Aorta (tissue), 5 donors: ENCODE data around the gene SOAT2. TPM values are rescaled to one million over a fixed set of nuclear protein-coding genes. Genes with fewer than 3 reads are reported as not detected.
"Not testable (repeated sequence)": the region's sequence is repeated elsewhere in the genome, so short reads cannot be mapped to it uniquely, and the experiment has no call there.

Experiments used
- ATAC-seq: fragments of 200-7000 bp; cut with Tn5 transposase; one replicate; pipeline ENCODE4 v1.9.1; 2022; ENCODE audit warnings: moderate library complexity; ENCODE audit not compliant: low FRiP score
- DNase-seq, 2 donors: peaks; one replicate each; pipeline ENCODE4 v3.0.0-alpha.2; 2020
- H3K27ac ChIP-seq, 2 donors: one replicate each; pipeline ENCODE4 v1.5.1; 2013; ENCODE audit warnings: low read length in 2 of 2, mild to moderate bottlenecking in 2 of 2, moderate library complexity in 2 of 2, control low read depth in 1 of 2, inconsistent platforms in 1 of 2, low read depth in 1 of 2
- H3K27me3 ChIP-seq, 2 donors: one replicate each; pipeline ENCODE4 v1.6.1; 2013; ENCODE audit warnings: control low read depth in 1 of 2, low read length in 1 of 2, mild to moderate bottlenecking in 1 of 2, moderate library complexity in 1 of 2; ENCODE audit not compliant: insufficient read depth in 2 of 2, control insufficient read depth in 1 of 2
- H3K36me3 ChIP-seq, 2 donors: one replicate each; pipeline ENCODE4 v1.6.1; 2013; ENCODE audit warnings: control low read depth in 1 of 2, low read length in 1 of 2, mild to moderate bottlenecking in 1 of 2; ENCODE audit not compliant: insufficient read depth in 2 of 2, control insufficient read depth in 1 of 2
- H3K4me1 ChIP-seq, 2 donors: one replicate each; pipeline ENCODE4 v1.6.1; 2013; ENCODE audit warnings: low read length in 2 of 2, control low read depth in 1 of 2, mild to moderate bottlenecking in 1 of 2, moderate library complexity in 1 of 2; ENCODE audit not compliant: insufficient read depth in 2 of 2, control insufficient read depth in 1 of 2
- H3K4me3 ChIP-seq, 2 donors: one replicate each; pipeline ENCODE4 v1.5.1; 2013; ENCODE audit warnings: low read length in 2 of 2, control low read depth in 1 of 2, mild to moderate bottlenecking in 1 of 2
- H3K9me3 ChIP-seq: one replicate; pipeline ENCODE4 v1.6.1; 2013; ENCODE audit warnings: mild to moderate bottlenecking, low read length; ENCODE audit not compliant: control insufficient read depth
- WGBS, 2 donors: extraction: QIAGEN DNeasy Blood & Tissue Kit; methylation state at CpG; one replicate each; pipeline ENCODE4 v1.1.7; 2013; 5-methylcytosine and 5-hydroxymethylcytosine counted together
- intact Hi-C, 2 donors: fragments of 100-400 bp; cut with DNase I; formaldehyde crosslinking; loops; one replicate each; pipeline versions ENCODE4 v1.14.2 to v1.15.0; 2022
- polyA plus RNA-seq, 2 donors: library from polyadenylated mRNA; stranded (reverse); fragments of 200-250 nt; gene quantifications; one replicate each; pipeline ENCODE4 v1.2.3, GENCODE V29; 2013
- total RNA-seq, 2 donors: library from RNA; stranded (reverse); fragmentation: NEBNext Ultra II Directional; extraction: Animal tissue kit (Norgen Biotek cat#: 25700); gene quantifications; one replicate each; pipeline ENCODE4 v1.2.1, GENCODE V29; 2021
- donor health status: healthy with polysubstance abuse.
- donor health status: Bipolar disorder and iron deficiency.
- donor health status: DM: no; HTN: no; CAD: no.
- donor health status: DM: no; HTN: no; CAD: no.
- donor health status: DM: yes; HTN: yes; CAD: no.

SOAT2 gene
- total and polyA plus RNA-seq, 4 donors, result 0.63 to 3.4 (median 1.4) TPM

DNA sequence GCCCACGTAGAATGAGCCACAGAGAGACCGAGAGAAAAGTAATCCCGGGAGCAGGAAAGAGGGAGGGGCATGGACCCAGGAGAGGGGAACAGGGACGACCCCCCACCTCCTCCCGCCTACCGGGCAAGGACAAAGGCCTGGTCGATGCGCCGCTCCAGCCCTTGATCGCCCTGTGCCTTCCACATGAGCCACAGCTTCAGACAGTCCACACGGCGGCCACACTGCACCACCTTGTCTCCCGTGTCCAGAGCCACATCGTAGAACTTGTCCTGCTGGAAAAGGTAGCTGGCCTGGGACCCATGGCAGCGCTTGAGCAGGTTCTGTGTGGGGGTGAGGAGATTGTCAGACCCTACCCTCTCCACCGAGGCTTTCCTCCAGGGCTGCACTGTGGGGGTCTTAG, 56.7 kb downstream of the SOAT2 start:
- intact Hi-C loops, result loop anchor here (2.0 to 10.0 kb wide), 5 partner anchors 32 to 95 kb away; no protein-coding TSS in a partner anchor
- no peak overlapping the region for H3K4me3 ChIP-seq
- ATAC-seq (no peak), DNase-seq (no peak)
- H3K27ac ChIP-seq, result no peak overlapping the region
- 85 to 87% methylated on average over 16 of the region's 16 CpGs for WGBS, 2 donors
- no peaks in the 10 kb centered on the region for H3K36me3 ChIP-seq
- no peaks in the 10 kb centered on the region for H3K27me3 ChIP-seq
- no peaks in the 10 kb centered on the region for H3K9me3 ChIP-seq
- no peaks in the 10 kb centered on the region for H3K4me1 ChIP-seq

DNA sequence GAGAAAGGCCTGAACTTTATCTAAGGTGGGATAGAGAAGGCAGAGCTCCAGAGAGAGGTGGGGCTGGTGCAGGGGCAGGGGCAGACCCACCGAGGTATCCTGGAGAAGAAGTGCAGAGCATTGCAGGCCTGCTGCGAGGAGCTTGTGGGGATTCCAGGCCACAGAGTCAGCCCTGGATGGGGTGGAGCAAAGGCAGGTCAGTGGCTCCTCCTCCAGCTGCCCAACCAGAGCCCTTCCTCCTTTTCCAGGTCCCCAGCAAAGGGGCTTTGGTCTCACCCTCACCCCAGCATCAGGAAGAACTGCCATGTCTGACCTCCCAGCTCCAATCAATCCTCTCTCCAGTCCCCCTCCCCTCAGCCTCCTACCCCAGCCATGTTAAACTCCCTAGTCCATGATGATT, 57.4 kb downstream of the SOAT2 start:
- Histone ChIP-seq H3K9me3 (no peaks in the 10 kb centered on the region), H3K4me3 (no peak overlapping the region), H3K27ac (no peak overlapping the region), H3K36me3 (no peaks in the 10 kb centered on the region), H3K4me1 (no peaks in the 10 kb centered on the region), H3K27me3 (no peaks in the 10 kb centered on the region)
- DNase-seq, result no peak
- WGBS, 2 donors, result 81 to 85% methylated on average over 2 of the region's 2 CpGs
- intact Hi-C loops, result no loop called here
- no peak for ATAC-seq

DNA sequence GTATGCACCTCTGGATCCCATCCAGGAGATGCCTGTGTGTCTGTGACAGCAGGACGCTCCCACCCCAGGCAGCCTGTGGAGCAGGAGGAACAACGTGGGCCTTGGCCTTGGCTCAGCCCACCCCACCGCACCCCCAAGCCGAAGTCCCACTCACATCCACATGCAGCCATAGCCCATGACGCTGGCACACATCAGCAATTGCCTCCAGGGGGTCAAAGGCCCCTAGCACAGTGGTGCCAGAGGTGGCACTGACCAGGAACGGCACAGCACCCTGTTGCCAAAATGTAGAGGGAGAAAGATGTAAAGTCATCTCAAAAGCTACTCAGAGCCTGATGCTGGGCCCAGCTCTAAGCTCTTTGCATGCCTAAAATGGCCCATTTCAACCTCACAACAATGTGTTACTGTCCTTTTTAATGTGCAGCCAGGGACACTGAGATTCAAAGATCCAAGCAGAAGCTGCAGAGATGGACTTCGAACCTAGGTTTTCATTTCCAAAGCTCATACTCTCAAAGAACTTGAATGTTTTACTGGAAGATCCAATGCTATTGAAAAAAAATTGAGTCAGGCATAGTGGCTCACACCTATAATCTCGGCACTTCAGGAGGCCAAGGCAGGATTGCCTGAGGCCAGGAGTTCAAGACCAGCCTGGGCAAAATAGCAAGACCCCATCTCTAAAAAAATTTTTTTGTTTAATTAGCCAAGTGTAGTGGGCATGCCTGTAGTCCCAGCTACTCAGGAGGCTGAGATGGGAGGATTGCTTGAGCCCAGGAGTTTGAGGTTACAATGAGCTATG, 58.0 kb downstream of the SOAT2 start:
- 92 to 93% methylated on average over 8 of the region's 8 CpGs for WGBS, 2 donors
- Histone ChIP-seq H3K27ac (no peak overlapping the region), H3K4me1 (no peaks in the 10 kb centered on the region), H3K9me3 (no peaks in the 10 kb centered on the region), H3K4me3 (no peak overlapping the region), H3K27me3 (no peaks in the 10 kb centered on the region), H3K36me3 (no peaks in the 10 kb centered on the region)
- intact Hi-C loops, result no loop called here
- DNase-seq (no peak), ATAC-seq (no peak)

DNA sequence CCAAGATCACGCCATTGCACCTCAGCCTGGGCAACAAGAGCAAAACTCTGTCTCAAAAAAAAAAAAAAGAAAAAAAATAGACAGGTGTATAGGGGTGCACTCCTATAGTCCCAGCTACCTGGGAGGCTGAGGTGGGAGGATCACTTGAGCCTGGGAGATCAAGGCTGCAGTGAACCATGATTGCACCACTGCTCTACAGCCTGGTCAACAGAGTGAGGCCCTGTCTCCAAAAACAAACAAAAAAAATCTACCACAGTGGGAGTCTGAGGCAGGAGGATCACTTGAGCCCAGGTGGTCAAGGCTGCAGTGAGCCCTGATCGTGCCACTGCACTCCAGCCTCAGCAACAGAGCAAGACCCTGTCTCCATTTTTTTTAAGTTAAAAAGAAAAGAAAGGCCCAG, 59.7 kb downstream of the SOAT2 start:
- intact Hi-C loops, H3K27ac ChIP-seq: not testable (repeated sequence)
- WGBS, 2 donors, result 97 to 98% methylated on average over 2 of the region's 2 CpGs

DNA sequence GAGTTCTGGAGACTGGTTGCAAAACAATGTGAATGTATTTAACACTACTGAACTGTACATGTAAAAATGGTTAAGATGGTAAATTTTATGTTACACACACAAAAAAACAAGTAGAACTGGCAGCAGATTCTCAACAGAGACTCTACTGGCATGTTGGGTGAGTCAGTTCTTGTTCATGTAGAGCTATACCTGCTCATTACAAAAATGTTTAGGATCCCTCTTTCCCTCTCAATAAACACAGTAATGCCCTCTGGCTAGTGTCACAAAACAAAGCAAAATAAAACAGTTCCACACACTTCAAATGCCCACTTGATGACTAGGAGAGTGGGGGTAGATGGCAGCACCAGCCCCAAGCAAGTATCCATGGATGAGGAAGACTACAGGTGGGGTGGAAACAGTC, 63.6 kb downstream of the SOAT2 start:
- Histone ChIP-seq H3K27me3 (no peaks in the 10 kb centered on the region), H3K36me3 (peaks cover 3 to 4% of the 10 kb centered on the region in 2 donors), H3K4me3 (no peak overlapping the region), H3K27ac (no peak overlapping the region), H3K4me1 (no peaks in the 10 kb centered on the region), H3K9me3 (no peaks in the 10 kb centered on the region)
- intact Hi-C loops, result no loop called here
- no peak for ATAC-seq
- DNase-seq, result no peak

More for the DNA sequence above, 59.7 kb downstream of the SOAT2 start:
- not testable (repeated sequence) for H3K4me1 ChIP-seq, H3K4me3 ChIP-seq, H3K9me3 ChIP-seq, H3K36me3 ChIP-seq, ATAC-seq, H3K27me3 ChIP-seq, DNase-seq

DNA sequence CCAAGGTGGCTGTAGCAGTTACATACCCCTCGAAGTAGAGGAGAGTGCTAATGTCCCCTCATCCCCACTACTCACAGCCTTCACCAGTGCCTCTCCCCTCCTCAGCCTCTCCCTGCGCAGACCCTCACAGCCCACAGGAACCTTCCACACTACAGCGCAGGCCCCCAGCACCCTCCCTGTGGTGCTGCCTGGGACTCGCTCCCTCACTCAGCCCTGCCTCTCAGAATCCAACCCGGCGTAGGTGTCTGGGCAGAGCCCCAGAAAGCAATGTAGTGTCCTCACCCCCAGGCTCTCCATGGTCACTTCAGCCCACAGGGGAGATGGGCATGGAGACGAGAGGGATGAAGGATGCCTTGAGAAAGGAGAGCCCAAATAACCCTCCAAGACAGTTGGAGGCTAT, 66.4 kb downstream of the SOAT2 start:
- Histone ChIP-seq H3K4me3 (no peak overlapping the region), H3K9me3 (no peaks in the 10 kb centered on the region), H3K27me3 (no peaks in the 10 kb centered on the region), H3K27ac (no peak overlapping the region), H3K36me3 (peaks cover 4 to 7% of the 10 kb centered on the region in 2 donors), H3K4me1 (no peaks in the 10 kb centered on the region)
- intact Hi-C loops, result no loop called here
- WGBS, 2 donors, result 93 to 95% methylated on average over 7 of the region's 7 CpGs
- DNase-seq (peak in 1 of 2 donors; percentile 27), ATAC-seq (no peak)

DNA sequence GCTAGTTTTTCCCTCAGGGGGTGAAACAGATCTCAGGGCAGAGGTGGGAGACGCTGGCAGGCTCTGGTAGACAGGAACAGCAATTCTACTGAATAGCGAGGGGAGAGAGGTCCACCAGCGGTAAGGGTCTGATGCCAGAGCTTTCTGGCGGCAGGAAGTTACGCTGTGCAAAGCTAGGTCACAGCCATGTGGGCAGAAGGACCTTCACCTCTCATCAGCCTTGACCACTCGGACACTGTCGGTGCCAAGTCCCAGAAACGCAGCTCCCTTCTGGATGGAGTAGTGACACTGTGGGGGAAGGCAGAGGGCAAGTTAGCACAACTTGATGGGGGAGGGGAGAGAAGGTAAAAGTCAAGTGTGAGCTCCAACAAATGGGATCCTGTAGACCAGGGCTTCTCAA, 66.9 kb downstream of the SOAT2 start:
- WGBS, 2 donors, result 89 to 91% methylated on average over 8 of the region's 8 CpGs
- H3K9me3 ChIP-seq, result no peaks in the 10 kb centered on the region
- intact Hi-C loops, result no loop called here
- ATAC-seq, result no peak
- peak in 1 of 2 donors; percentile 62 for DNase-seq
- H3K4me3 ChIP-seq, result no peak overlapping the region
- H3K4me1 ChIP-seq, result no peaks in the 10 kb centered on the region
- no peak overlapping the region for H3K27ac ChIP-seq
- H3K36me3 ChIP-seq, result peaks cover 4 to 7% of the 10 kb centered on the region in 2 donors
- no peaks in the 10 kb centered on the region for H3K27me3 ChIP-seq

DNA sequence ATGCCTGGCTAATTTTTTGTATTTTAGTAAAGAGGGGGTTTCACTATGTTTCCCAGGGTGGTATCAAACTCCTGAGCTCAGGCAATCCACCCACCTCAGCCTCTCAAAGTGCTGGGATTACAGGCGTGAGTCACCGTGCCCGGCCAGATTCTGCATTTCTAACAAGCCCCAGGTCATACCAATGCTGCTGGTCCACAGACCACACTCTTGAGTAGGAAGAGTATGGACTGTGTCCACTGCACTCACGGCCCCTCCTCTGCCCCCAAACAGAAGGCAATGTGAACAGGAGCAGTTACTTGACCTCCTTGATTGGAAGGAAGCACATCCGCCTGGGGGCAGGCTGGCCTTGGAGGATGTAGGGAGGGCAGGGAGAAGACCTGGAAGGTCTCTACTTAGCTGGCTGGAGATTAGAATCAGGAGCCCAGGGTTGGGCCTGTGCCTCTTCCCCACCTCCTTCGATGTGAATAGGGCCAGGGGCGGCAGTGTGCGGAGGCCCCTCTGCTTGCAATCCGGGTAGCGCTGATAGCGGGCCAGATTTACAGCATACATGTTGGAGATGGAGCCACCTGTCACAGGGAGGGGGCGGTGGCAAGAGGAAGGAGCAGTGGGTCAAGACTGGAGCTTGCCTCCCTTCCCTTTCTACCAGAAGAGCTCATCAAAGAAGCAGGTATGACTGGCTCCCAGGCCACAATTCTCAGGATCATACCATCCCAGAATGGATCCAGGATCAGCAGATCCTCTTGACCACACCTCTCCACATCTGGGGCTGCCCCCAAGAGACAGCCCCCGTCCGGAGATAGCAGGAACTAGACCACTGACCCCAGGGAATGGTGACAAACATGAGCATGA, 67.8 kb downstream of the SOAT2 start:
- intact Hi-C loops, result no loop called here
- Histone ChIP-seq H3K36me3 (peaks cover 4 to 7% of the 10 kb centered on the region in 2 donors), H3K27me3 (no peaks in the 10 kb centered on the region), H3K9me3 (no peaks in the 10 kb centered on the region), H3K4me1 (no peaks in the 10 kb centered on the region), H3K4me3 (no peak overlapping the region), H3K27ac (no peak overlapping the region)
- 87 to 90% methylated on average over 14 of the region's 14 CpGs for WGBS, 2 donors
- peak in 1 of 2 donors; percentile 51 for DNase-seq
- no peak for ATAC-seq
